Spleen (tissue), 11 donors: ENCODE measurements around the gene GNB1L. TPM values are rescaled to one million over a fixed set of nuclear protein-coding genes. Genes with fewer than 3 reads are reported as not detected.
A peak's percentile ranks its signal among the peaks of the same experiment; 100 is the strongest.

Source experiments
- DNase-seq: peaks from one replicate; pipeline ENCODE4 v3.0.0-alpha.2; 2020
- H3K27ac ChIP-seq, 8 donors: fragments of 200-600 bp; sonication (generic) in 7 of 8; 1 replicate in 4 of 8; 2 replicates in 4 of 8; pipeline versions ENCODE4 v1.5.0 to v1.8.0; 2016 to 2021; ENCODE audit warnings: inconsistent platforms in 4 of 8, mild to moderate bottlenecking in 4 of 8, moderate library complexity in 1 of 8
- H3K27me3 ChIP-seq, 7 donors: fragments of 200-600 bp; sonication (generic) in 6 of 7; replicated peaks in 1 of 7; 1 replicate in 4 of 7; 2 replicates in 3 of 7; pipeline versions ENCODE4 v1.5.0 to v1.8.0; 2016 to 2021; ENCODE audit warnings: inconsistent platforms in 3 of 7, mild to moderate bottlenecking in 1 of 7
- H3K36me3 ChIP-seq, 6 donors: fragments of 200-600 bp; sonication (generic) in 5 of 6; 1 replicate in 4 of 6; 2 replicates in 2 of 6; pipeline versions ENCODE4 v1.5.0 to v1.8.0; 2016 to 2021; ENCODE audit warnings: inconsistent platforms in 2 of 6
- H3K4me1 ChIP-seq, 6 donors: fragments of 200-600 bp; sonication (generic) in 5 of 6; 1 replicate in 3 of 6; 2 replicates in 3 of 6; pipeline versions ENCODE4 v1.5.0 to v1.8.0; 2016 to 2021; ENCODE audit warnings: inconsistent platforms in 3 of 6
- H3K4me3 ChIP-seq, 8 donors: fragments of 200-600 bp; sonication (generic) in 7 of 8; 1 replicate in 4 of 8; 2 replicates in 4 of 8; pipeline versions ENCODE4 v1.5.0 to v1.8.0; 2016 to 2021; ENCODE audit warnings: inconsistent platforms in 4 of 8, mild to moderate bottlenecking in 4 of 8, moderate library complexity in 2 of 8
- H3K9me3 ChIP-seq, 8 donors: fragments of 200-600 bp; sonication (generic) in 7 of 8; 1 replicate in 4 of 8; 2 replicates in 4 of 8; pipeline versions ENCODE4 v1.5.0 to v1.8.0; 2016 to 2021; ENCODE audit warnings: inconsistent platforms in 4 of 8
- CTCF ChIP-seq, 11 experiments: fragments of 200-600 bp in 7 of 11; fragments of 450-650 bp in 4 of 11; sonication (generic) in 4 of 11; IDR thresholded peaks in 8 of 11; conservative IDR thresholded peaks in 3 of 11; 1 replicate in 7 of 11; 2 replicates in 4 of 11; pipeline versions ENCODE4 v1.4.0 to v1.8.0; 2016 to 2021; ENCODE audit warnings: antibody characterized with exemption in 11 of 11, inconsistent platforms in 4 of 11, mild to moderate bottlenecking in 1 of 11
- POLR2A ChIP-seq, 3 donors: fragments of 450-650 bp; IDR thresholded peaks; one replicate each; pipeline ENCODE4 v1.5.1; 2017; ENCODE audit warnings: antibody characterized with exemption in 3 of 3, mild to moderate bottlenecking in 1 of 3
- POLR2AphosphoS5 ChIP-seq, 3 donors: sonication (generic); formaldehyde crosslinking; IDR thresholded peaks; one replicate each; pipeline ENCODE4 v1.5.1; 2017; ENCODE audit warnings: antibody characterized with exemption in 3 of 3
- WGBS, 5 donors: extraction: QIAGEN DNeasy Blood & Tissue Kit in 3 of 5; methylation state at CpG; one replicate each; pipeline versions ENCODE4 v1.1.5 to v1.1.7; 2013 to 2018; 5-methylcytosine and 5-hydroxymethylcytosine counted together
- intact Hi-C: fragments of 100-400 bp; cut with DNase I; formaldehyde crosslinking; loops from one replicate; pipeline ENCODE4 v1.15.0; 2023; ENCODE audit warnings: low total_unique reads
- polyA plus RNA-seq, 3 donors: library from polyadenylated mRNA; stranded (reverse); fragments of 200-250 nt; gene quantifications; one replicate each; pipeline ENCODE4 v1.2.1, GENCODE V29; 2013
- total RNA-seq, 7 donors: library from RNA; depleted of rRNA in 3 of 7; stranded (reverse); fragments of >200 nt in 3 of 7; fragmentation: NEBNext Ultra II Directional in 4 of 7; extraction: Animal tissue kit (Norgen Biotek cat#: 25700) in 4 of 7; gene quantifications; one replicate each; pipeline versions ENCODE4 v1.1.0 to v1.2.1, GENCODE V29; 2016 to 2021
- donor health status: healthy with polysubstance abuse.
- donor health status: DM: no; HTN: no; CAD: no; lungs with moderate emphysema.
- donor health status: DM: no; HTN: no; CAD: no.
- donor health status: Bipolar disorder and iron deficiency.
- donor health status: healthy.
- donor health status: DM: no; HTN: no; CAD: no.
- donor health status: DM: yes; HTN: yes; CAD: no.

Gene GNB1L
- total and polyA plus RNA-seq, 10 donors = 5.7 to 10.4 (median 7.9) TPM

GRCh38 chr22:19775496-19776325, 79.0 kb downstream of the GNB1L start:
- WGBS, 5 donors = 75 to 95% (median 89%) methylated on average over 12 to 24 of the region's 24 CpGs
- no peak overlapping the region for H3K27ac ChIP-seq
- no peak for TF ChIP-seq POLR2A (IDR thresholded peaks at IDR 0.05)
- TF ChIP-seq POLR2AphosphoS5 (IDR thresholded peaks at IDR 0.05) = no peak
- H3K27me3 ChIP-seq = peaks cover 0 to 89% (median 27%) of the 10 kb centered on the region in 7 donors
- H3K36me3 ChIP-seq = no peaks in the 10 kb centered on the region
- intact Hi-C loops = no loop called here
- peaks cover 8 to 32% (median 22%) of the 10 kb centered on the region in 6 donors for H3K4me1 ChIP-seq
- DNase-seq = peak; percentile 64
- no peaks in the 10 kb centered on the region for H3K9me3 ChIP-seq
- H3K4me3 ChIP-seq = no peak overlapping the region

GRCh38 chr22:19774628-19775027, 80.0 kb downstream of the GNB1L start:
- intact Hi-C loops = no loop called here
- TF ChIP-seq POLR2AphosphoS5 (IDR thresholded peaks at IDR 0.05) (no peak), CTCF (IDR thresholded peaks at IDR 0.05 in 8 of 11, conservative IDR thresholded peaks at IDR 0.05 in 3 of 11) (no peak), POLR2A (IDR thresholded peaks at IDR 0.05) (no peak)
- Histone ChIP-seq H3K27ac (no peak overlapping the region), H3K36me3 (no peaks in the 10 kb centered on the region), H3K9me3 (no peaks in the 10 kb centered on the region), H3K27me3 (peaks cover 0 to 98% (median 37%) of the 10 kb centered on the region in 7 donors), H3K4me1 (peaks cover 8 to 32% (median 22%) of the 10 kb centered on the region in 6 donors), H3K4me3 (no peak overlapping the region)
- no peak for DNase-seq
- WGBS, 5 donors = 91 to 96% (median 95%) methylated on average over 8 of the region's 8 CpGs

GRCh38 chr22:19773470-19774040, 81.1 kb downstream of the GNB1L start:
- TF ChIP-seq POLR2A (IDR thresholded peaks at IDR 0.05) (no peak), POLR2AphosphoS5 (IDR thresholded peaks at IDR 0.05) (no peak), CTCF (IDR thresholded peaks at IDR 0.05 in 8 of 11, conservative IDR thresholded peaks at IDR 0.05 in 3 of 11) (no peak)
- peak overlapping the region in 1 of 8 donors; percentile 25 for H3K4me3 ChIP-seq
- no peaks in the 10 kb centered on the region for H3K9me3 ChIP-seq
- H3K27me3 ChIP-seq = peaks cover 0 to 100% (median 44%) of the 10 kb centered on the region in 7 donors
- peaks cover 8 to 36% (median 23%) of the 10 kb centered on the region in 6 donors for H3K4me1 ChIP-seq
- intact Hi-C loops = no loop called here
- DNase-seq = peak; percentile 61
- peak overlapping the region in 4 of 8 donors; percentile 18 to 44 (median 32) for H3K27ac ChIP-seq
- 78 to 87% (median 81%) methylated on average over 5 to 9 of the region's 9 CpGs for WGBS, 5 donors
- no peaks in the 10 kb centered on the region for H3K36me3 ChIP-seq

GRCh38 chr22:19772673-19773469, 81.8 kb downstream of the GNB1L start:
- Histone ChIP-seq H3K4me3 (peak overlapping the region in 1 of 8 donors; percentile 25), H3K9me3 (no peaks in the 10 kb centered on the region), H3K27me3 (peaks cover 0 to 100% (median 50%) of the 10 kb centered on the region in 7 donors), H3K4me1 (peaks cover 9 to 43% (median 30%) of the 10 kb centered on the region in 6 donors), H3K36me3 (no peaks in the 10 kb centered on the region), H3K27ac (peak overlapping the region in 4 of 8 donors; percentile 18 to 44 (median 32))
- intact Hi-C loops = no loop called here
- WGBS, 5 donors = 22 to 44% (median 32%) methylated on average over 19 to 25 of the region's 25 CpGs
- DNase-seq = peak; percentile 86
- TF ChIP-seq CTCF (IDR thresholded peaks at IDR 0.05 in 8 of 11, conservative IDR thresholded peaks at IDR 0.05 in 3 of 11) (peak in 4 of 11 experiments; percentile 15 to 31 (median 25)), POLR2AphosphoS5 (IDR thresholded peaks at IDR 0.05) (peak; percentile 57 to 70 (median 69)), POLR2A (IDR thresholded peaks at IDR 0.05) (no peak)
